GM19351 (cell line): ENCODE results near the gene GBGT1.

ENCODE experiments used
- ATAC-seq: cut with Tn5 transposase; IDR thresholded peaks from one replicate; pipeline ENCODE4 v1.9.1; 2021; ENCODE audit warnings: mild to moderate bottlenecking, moderate library complexity; ENCODE audit not compliant: unreplicated experiment

GBGT1 gene

GRCh38 chr9:133104718-133105460 lies 58.8 kb downstream of the GBGT1 start:
- ATAC-seq, result no peak

DNA sequence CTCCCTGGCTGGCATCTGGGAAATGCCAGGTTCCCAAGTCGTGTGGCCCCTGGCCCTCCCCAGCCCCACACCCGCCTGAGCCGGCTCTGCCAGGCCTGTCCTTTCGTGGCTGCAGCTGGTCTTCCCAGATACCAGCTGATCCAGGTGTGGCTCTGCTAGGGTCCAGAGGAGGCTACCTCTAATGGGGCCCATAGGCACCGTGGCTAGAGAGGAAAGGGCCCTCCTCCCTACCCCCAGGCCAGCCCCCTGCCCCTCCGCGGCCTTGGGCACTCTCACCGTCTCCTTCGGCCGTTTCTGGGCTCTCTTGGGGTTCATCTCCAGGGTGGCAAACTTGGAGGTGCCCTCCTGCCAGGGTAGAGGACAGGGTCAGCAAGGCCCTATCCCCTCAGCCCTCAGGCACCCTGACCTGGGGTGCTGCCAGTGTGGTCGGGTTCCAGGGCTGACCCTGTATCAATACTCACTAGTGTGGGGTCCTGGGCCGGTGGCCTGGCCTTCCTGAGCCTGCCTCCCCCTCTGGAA lies 59.7 kb downstream of the GBGT1 start:
- ATAC-seq, result no peak

DNA sequence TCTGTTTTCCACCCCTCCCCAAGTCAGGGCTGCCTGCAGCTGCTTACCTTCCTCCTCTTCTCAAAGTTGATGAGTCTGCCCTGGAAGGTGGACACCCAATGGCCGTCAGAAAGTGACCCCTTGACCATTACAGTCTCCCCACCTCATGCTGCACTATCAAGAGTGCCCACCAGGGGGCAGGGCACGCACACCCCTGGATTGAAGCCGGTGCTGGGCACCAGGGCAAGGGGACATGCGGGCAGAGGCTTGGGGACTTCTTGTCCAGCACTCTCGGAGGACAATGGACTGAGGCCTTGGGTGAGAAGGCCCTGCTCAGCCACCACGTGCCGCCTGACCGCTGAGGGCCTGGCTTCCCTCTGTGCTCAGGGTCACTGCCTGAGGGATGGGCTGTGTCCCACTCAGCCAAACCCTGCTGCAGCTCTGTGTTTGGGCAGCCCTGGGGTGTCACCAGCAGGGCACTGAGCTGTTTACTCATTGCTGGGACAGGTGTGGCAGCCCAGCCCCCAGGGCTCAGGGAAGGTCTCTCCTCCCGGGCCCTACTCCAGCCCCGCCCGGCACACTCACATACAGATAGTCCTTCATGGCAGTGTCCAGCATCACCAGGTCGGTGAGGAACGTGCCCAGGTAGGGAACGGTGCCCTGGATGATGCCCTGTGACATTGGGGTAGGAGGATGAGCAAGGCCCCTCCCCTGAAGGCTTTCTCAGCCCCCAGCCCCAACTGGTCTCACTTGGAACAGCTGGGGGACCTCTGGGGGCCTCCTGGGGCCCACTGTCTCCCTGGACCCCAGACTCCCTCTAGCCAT lies 60.3 kb downstream of the GBGT1 start:
- no peak for ATAC-seq
